K562 (cell line): ENCODE data around the gene SMIM36. TPM values are rescaled to one million over a fixed set of nuclear protein-coding genes. Genes with fewer than 3 reads are reported as not detected.
A peak's percentile ranks its signal among the peaks of the same experiment; 100 is the strongest.

ENCODE experiments used
- BCLAF1 ChIP-seq, 2 experiments: fragments of 450-650 bp in 1 of 2; IDR thresholded peaks; 2 replicates each; pipeline ENCODE4 v1.6.1; 2011 to 2017; ENCODE audit warnings: low read depth in 2 of 2, antibody characterized with exemption in 1 of 2, borderline replicate concordance in 1 of 2, low read length in 1 of 2, mild to moderate bottlenecking in 1 of 2, mixed read lengths in 1 of 2; ENCODE audit not compliant: control insufficient read depth in 1 of 2
- CBFA2T3 ChIP-seq: fragments of 450-650 bp; IDR thresholded peaks from 2 replicates; pipeline ENCODE4 v1.6.1; 2017
- CCNT2 ChIP-seq: IDR thresholded peaks from 2 replicates; pipeline ENCODE4 v1.6.1; 2011; ENCODE audit warnings: borderline replicate concordance, low read depth, mild to moderate bottlenecking, moderate library complexity, mixed read lengths, low read length; ENCODE audit not compliant: insufficient read length; ENCODE audit errors: extremely low read depth
- MCM7 ChIP-seq, 2 experiments: fragments of 450-650 bp; IDR thresholded peaks; 2 replicates each; pipeline ENCODE4 v1.6.1; 2016 to 2018
- SOX6 ChIP-seq: fragments of 450-650 bp; IDR thresholded peaks from 2 replicates; pipeline ENCODE4 v1.6.1; 2014; ENCODE audit warnings: mild to moderate bottlenecking
- ZNF584 ChIP-seq: fragments of 200-800 bp; sonication (Bioruptor generic); IDR thresholded peaks from 2 replicates; pipeline ENCODE4 v1.6.1; 2016; ENCODE audit warnings: low read depth, mild to moderate bottlenecking, missing genetic modification characterization, missing compliant biosample characterization
- polyA plus RNA-seq, 8 experiments: library from polyadenylated mRNA; depleted of rRNA in 4 of 8; stranded (reverse) in 5 of 8; unstranded in 3 of 8; fragments of >200 nt; fragmentation: Nextera tagmentation in 2 of 8; fragmentation: Illumina TruSeq in 1 of 8; extraction: Ambion mirVana in 2 of 8; extraction: Trizol in 1 of 8; gene quantifications; 2 replicates each; pipeline versions ENCODE4 v1.2.1 to v1.2.3, GENCODE V29; 2011 to 2014; ENCODE audit warnings: inconsistent platforms in 1 of 8, missing spikeins in 1 of 8
- total RNA-seq, 7 experiments: library from RNA; depleted of rRNA in 6 of 7; stranded (reverse); fragments of >200 nt in 6 of 7; fragmentation: Illumina TruSeq in 2 of 7; extraction: Trizol in 2 of 7; gene quantifications; 2 replicates each; pipeline versions ENCODE4 v1.2.1 to v1.2.3, GENCODE V29; 2011 to 2021; ENCODE audit warnings: low replicate concordance in 1 of 7
- TF ChIP-seq, protein P1 (sequence below): fragments of 450-650 bp; IDR thresholded peaks from 2 replicates; pipeline ENCODE4 v1.6.1; 2016; ENCODE audit warnings: low read depth
- TF ChIP-seq, protein P2 (sequence below): sonication (generic); formaldehyde crosslinking; IDR thresholded peaks from 2 replicates; pipeline ENCODE4 v1.8.0; 2022; ENCODE audit warnings: mild to moderate bottlenecking, missing genetic modification reagents

SMIM36 gene
- total and polyA plus RNA-seq, 9 of the 15 experiments (the other 6 are each of a cell fraction or from before 2014, with no cell fraction given): not detected

DNA sequence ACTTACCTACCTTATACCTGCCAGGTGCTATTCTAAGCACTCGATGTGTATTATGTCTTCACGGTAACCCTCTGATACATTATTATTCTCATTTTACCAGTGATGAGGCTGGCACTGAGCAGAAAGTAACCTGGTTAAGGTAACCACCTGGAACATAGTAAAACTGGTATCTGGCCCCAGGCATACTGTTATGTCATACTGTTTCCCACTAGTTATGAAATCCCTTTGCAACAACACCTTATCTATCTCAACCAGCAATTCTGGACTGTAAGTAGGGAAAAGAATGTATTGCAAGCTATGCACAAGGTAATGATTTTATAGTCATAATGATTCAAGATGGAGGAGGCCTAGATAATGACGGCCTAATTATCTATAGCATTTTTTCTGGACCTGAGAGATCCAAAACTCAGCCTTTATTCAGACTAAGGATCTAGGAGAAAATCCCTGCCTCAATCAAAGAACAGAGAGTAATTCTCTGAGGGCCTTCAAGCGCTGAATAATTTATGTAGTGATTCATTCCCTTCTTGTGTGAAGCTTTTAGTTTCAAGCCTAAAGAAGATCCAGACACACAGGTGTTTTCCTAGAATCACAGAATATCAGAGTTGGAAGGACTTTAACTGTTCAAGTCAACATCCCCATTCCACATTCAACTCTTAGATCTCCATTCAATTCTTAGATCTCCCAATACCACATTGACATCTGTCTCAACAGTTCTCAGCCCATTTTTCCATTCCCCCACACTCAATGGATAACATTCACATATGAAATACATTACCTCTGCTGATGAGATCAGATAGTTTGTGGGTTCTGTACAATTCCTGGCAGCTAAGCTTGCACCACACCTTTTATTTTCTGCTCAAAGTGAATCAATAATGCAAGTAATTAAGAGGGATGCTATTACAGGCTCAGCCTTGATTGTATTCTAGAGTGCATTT, 74.8 kb downstream of the SMIM36 start (continued):
- TF ChIP-seq, protein P1, sequence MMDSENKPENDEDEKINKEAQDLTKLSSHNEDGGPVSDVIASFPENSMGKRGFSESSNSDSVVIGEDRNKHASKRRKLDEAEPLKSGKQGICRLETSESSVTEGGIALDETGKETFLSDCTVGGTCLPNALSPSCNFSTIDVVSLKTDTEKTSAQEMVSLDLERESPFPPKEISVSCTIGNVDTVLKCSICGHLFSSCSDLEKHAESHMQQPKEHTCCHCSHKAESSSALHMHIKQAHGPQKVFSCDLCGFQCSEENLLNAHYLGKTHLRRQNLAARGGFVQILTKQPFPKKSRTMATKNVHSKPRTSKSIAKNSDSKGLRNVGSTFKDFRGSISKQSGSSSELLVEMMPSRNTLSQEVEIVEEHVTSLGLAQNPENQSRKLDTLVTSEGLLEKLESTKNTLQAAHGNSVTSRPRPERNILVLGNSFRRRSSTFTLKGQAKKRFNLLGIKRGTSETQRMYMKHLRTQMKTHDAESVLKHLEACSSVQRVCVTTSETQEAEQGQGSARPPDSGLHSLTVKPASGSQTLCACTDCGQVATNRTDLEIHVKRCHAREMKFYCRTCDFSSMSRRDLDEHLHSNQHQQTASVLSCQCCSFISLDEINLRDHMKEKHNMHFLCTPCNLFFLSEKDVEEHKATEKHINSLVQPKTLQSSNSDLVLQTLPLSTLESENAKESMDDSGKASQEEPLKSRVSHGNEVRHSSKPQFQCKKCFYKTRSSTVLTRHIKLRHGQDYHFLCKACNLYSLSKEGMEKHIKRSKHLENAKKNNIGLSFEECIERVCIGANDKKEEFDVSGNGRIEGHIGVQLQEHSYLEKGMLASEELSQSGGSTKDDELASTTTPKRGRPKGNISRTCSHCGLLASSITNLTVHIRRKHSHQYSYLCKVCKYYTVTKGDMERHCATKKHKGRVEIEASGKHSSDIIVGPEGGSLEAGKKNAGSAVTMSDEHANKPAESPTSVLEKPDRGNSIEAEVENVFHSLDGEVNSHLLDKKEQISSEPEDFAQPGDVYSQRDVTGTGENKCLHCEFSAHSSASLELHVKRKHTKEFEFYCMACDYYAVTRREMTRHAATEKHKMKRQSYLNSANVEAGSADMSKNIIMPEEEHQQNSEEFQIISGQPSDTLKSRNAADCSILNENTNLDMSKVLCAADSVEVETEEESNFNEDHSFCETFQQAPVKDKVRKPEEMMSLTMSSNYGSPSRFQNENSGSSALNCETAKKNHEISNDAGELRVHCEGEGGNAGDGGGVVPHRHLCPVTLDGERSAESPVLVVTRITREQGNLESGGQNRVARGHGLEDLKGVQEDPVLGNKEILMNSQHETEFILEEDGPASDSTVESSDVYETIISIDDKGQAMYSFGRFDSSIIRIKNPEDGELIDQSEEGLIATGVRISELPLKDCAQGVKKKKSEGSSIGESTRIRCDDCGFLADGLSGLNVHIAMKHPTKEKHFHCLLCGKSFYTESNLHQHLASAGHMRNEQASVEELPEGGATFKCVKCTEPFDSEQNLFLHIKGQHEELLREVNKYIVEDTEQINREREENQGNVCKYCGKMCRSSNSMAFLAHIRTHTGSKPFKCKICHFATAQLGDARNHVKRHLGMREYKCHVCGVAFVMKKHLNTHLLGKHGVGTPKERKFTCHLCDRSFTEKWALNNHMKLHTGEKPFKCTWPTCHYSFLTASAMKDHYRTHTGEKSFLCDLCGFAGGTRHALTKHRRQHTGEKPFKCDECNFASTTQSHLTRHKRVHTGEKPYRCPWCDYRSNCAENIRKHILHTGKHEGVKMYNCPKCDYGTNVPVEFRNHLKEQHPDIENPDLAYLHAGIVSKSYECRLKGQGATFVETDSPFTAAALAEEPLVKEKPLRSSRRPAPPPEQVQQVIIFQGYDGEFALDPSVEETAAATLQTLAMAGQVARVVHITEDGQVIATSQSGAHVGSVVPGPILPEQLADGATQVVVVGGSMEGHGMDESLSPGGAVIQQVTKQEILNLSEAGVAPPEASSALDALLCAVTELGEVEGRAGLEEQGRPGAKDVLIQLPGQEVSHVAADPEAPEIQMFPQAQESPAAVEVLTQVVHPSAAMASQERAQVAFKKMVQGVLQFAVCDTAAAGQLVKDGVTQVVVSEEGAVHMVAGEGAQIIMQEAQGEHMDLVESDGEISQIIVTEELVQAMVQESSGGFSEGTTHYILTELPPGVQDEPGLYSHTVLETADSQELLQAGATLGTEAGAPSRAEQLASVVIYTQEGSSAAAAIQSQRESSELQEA: no peak
- TF ChIP-seq ZNF584 (CRISPR knock-in tag): 0 out of 2 replicates have a peak, but pooled peaks have one; percentile 30
- no peak for TF ChIP-seq MCM7 (IDR thresholded peaks at IDR 0.05)
- no peak for TF ChIP-seq SOX6
- TF ChIP-seq CCNT2: no peak
- peak; percentile 71 for TF ChIP-seq CBFA2T3
- TF ChIP-seq BCLAF1 (IDR thresholded peaks at IDR 0.05; ENCODE audit: borderline replicate concordance in 1 of 2, control insufficient read depth in 1 of 2, low read depth in 2 of 2, low read length in 1 of 2): no peak
- TF ChIP-seq, protein P2, sequence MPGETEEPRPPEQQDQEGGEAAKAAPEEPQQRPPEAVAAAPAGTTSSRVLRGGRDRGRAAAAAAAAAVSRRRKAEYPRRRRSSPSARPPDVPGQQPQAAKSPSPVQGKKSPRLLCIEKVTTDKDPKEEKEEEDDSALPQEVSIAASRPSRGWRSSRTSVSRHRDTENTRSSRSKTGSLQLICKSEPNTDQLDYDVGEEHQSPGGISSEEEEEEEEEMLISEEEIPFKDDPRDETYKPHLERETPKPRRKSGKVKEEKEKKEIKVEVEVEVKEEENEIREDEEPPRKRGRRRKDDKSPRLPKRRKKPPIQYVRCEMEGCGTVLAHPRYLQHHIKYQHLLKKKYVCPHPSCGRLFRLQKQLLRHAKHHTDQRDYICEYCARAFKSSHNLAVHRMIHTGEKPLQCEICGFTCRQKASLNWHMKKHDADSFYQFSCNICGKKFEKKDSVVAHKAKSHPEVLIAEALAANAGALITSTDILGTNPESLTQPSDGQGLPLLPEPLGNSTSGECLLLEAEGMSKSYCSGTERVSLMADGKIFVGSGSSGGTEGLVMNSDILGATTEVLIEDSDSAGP (CRISPR knock-in tag): no peak
